ENCODE results near the gene MSRB2. TPM values are rescaled to one million over a fixed set of nuclear protein-coding genes. Genes with fewer than 3 reads are reported as not detected.

The MSRB2 gene
- total RNA-seq, 4 donors from 2014 or later = 15.1 to 26.4 (median 16.6) TPM

GRCh38 chr10:23095966-23096801 lies 805 bp downstream of the MSRB2 start:
- TF ChIP-seq CTCF (IDR thresholded peaks at IDR 0.05; ENCODE audit: low read depth) = no peak

- TF ChIP-seq CTCF (IDR thresholded peaks at IDR 0.05; ENCODE audit: low read depth) = no peak
Observed at GRCh38 chr10:23096802-23097549, 1.6 kb downstream of the MSRB2 start.

GRCh38 chr10:23099079-23099478 lies 3.7 kb downstream of the MSRB2 start:
- TF ChIP-seq CTCF (IDR thresholded peaks at IDR 0.05; ENCODE audit: low read depth) = no peak

GRCh38 chr10:23099816-23100215 lies 4.4 kb downstream of the MSRB2 start:
- TF ChIP-seq CTCF (IDR thresholded peaks at IDR 0.05; ENCODE audit: low read depth) = no peak

GRCh38 chr10:23100331-23101030 lies 5.1 kb downstream of the MSRB2 start:
- TF ChIP-seq CTCF (IDR thresholded peaks at IDR 0.05; ENCODE audit: low read depth) = no peak

- no peak for TF ChIP-seq CTCF (IDR thresholded peaks at IDR 0.05; ENCODE audit: low read depth)
Observed at GRCh38 chr10:23106331-23107072, 11.1 kb downstream of the MSRB2 start.

Data from subcutaneous adipose tissue (tissue), 4 donors.